ENCODE measurements around the gene FHOD3.

DNA sequence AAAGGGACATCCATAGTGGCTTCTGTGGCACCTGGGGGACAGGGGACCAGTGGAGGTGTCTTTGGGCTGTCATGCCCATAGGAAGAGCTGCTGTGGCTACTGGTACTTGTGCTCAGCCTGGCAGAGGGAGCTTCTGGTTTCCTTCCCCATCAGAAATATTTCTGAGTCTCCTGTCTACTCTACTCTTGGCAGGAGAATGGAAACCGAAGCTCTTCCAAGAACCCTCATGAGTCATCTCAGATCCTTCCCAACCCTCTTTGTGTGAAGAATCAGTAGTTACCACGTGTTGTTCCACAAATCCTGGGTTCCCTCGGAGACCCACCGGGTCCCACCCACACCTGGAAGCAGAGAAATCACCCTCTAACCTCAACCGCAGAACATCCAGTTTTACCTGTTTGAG, 234.9 kb downstream of the FHOD3 start:
- no peak for TF ChIP-seq CTCF (IDR thresholded peaks at IDR 0.05)
- no peak for TF ChIP-seq SIN3A (IDR thresholded peaks at IDR 0.05; ENCODE audit: borderline replicate concordance, insufficient read depth, low read depth, low read length)
- no peak for TF ChIP-seq TCF7L2 (IDR thresholded peaks at IDR 0.05; ENCODE audit: low read depth, low read length)
- no peak for TF ChIP-seq POLR2AphosphoS5 (IDR thresholded peaks at IDR 0.05; ENCODE audit: low read depth, low read length)
- TF ChIP-seq REST (IDR thresholded peaks at IDR 0.05; ENCODE audit: insufficient read depth in 1 of 2, low read depth in 2 of 2, low read length in 1 of 2), result no peak

Measured in Panc1 (cell line).